ENCODE measurements around the gene APMAP. TPM values are rescaled to one million over a fixed set of nuclear protein-coding genes. Genes with fewer than 3 reads are reported as not detected.
"Not testable (repeated sequence)": the region's sequence is repeated elsewhere in the genome, so short reads cannot be mapped to it uniquely, and the experiment has no call there.

Gene APMAP
- total RNA-seq, 1 donor from 2014 or later, result 76.3 TPM

DNA sequence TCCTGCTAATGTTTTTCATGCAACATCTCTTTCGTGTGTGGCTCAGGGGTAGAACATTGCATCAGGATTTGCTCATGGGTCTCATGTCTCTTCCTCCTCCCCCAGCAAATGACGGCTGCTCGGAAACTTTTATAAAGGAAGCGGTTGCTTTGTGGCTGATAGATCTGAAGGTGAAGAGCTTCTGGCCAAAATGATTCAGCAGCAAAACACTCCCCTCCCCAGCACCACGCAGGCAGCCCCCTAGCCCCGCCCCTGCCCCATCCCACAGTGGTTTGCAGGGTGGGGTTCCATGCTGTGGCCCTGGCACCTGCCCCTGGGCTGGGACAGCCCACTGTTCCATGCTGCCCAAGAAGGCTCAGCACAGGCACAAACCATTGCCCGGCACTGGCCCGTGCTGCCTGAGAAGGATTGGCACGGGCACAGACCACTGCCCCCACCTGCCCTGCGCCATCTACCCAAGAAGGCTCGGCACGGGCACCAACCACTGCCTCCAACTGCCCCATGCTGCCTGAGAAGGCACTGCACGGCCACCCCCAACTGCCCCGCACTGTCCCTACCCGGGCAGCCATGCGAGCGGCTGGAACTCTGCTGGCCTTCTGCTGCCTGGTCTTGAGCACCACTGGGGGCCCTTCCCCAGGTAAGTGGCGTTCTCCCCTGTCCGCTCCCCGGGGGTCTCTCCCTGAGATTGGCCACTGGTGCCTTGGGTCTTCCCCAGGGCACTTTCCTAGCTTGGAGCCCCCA lies 43.4 kb downstream of the APMAP start, which contains the start of gene CST7:
Gene CST7, plus strand, starts transcription at position 331 of the 741 bp plus-strand sequence. Its CDS starts 237 bp downstream, at position 568.
- Mint-ChIP-seq H3K36me3 (ENCODE audit: unreplicated experiment) (no peaks in the 10 kb centered on the region), H3K27me3 (ENCODE audit: unreplicated experiment) (peaks cover 16% of the 10 kb centered on the region), H3K27ac (ENCODE audit: unreplicated experiment) (no peak within 1 kb of the TSS), H3K9me3 (ENCODE audit: unreplicated experiment) (peaks cover 25% of the 10 kb centered on the region), H3K4me3 (ENCODE audit: unreplicated experiment) (no peak within 1 kb of the TSS), H3K4me1 (ENCODE audit: unreplicated experiment) (no peaks in the 10 kb centered on the region)
- TF ChIP-seq, protein P1, sequence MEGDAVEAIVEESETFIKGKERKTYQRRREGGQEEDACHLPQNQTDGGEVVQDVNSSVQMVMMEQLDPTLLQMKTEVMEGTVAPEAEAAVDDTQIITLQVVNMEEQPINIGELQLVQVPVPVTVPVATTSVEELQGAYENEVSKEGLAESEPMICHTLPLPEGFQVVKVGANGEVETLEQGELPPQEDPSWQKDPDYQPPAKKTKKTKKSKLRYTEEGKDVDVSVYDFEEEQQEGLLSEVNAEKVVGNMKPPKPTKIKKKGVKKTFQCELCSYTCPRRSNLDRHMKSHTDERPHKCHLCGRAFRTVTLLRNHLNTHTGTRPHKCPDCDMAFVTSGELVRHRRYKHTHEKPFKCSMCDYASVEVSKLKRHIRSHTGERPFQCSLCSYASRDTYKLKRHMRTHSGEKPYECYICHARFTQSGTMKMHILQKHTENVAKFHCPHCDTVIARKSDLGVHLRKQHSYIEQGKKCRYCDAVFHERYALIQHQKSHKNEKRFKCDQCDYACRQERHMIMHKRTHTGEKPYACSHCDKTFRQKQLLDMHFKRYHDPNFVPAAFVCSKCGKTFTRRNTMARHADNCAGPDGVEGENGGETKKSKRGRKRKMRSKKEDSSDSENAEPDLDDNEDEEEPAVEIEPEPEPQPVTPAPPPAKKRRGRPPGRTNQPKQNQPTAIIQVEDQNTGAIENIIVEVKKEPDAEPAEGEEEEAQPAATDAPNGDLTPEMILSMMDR (IDR thresholded peaks at IDR 0.05), result no peak
- DNase-seq (ENCODE audit: extremely low spot score, unreplicated experiment), result peak; percentile 83

GRCh38 chr20:24948396-24948938 lies 44.1 kb downstream of the APMAP start:
- not testable (repeated sequence) for H3K36me3 Mint-ChIP-seq (ENCODE audit: unreplicated experiment); H3K27ac Mint-ChIP-seq (ENCODE audit: unreplicated experiment); H3K4me3 Mint-ChIP-seq (ENCODE audit: unreplicated experiment); H3K4me1 Mint-ChIP-seq (ENCODE audit: unreplicated experiment); DNase-seq (ENCODE audit: extremely low spot score, unreplicated experiment)
- peaks cover 25% of the 10 kb centered on the region for H3K9me3 Mint-ChIP-seq (ENCODE audit: unreplicated experiment)
- H3K27me3 Mint-ChIP-seq (ENCODE audit: unreplicated experiment), result peaks cover 18% of the 10 kb centered on the region

GRCh38 chr20:24946376-24946775 lies 46.2 kb downstream of the APMAP start:
- H3K4me3 Mint-ChIP-seq (ENCODE audit: unreplicated experiment); H3K36me3 Mint-ChIP-seq (ENCODE audit: unreplicated experiment); H3K4me1 Mint-ChIP-seq (ENCODE audit: unreplicated experiment); DNase-seq (ENCODE audit: extremely low spot score, unreplicated experiment); H3K27ac Mint-ChIP-seq (ENCODE audit: unreplicated experiment): not testable (repeated sequence)
- Mint-ChIP-seq H3K9me3 (ENCODE audit: unreplicated experiment) (peaks cover 25% of the 10 kb centered on the region), H3K27me3 (ENCODE audit: unreplicated experiment) (peaks cover 18% of the 10 kb centered on the region)

DNA sequence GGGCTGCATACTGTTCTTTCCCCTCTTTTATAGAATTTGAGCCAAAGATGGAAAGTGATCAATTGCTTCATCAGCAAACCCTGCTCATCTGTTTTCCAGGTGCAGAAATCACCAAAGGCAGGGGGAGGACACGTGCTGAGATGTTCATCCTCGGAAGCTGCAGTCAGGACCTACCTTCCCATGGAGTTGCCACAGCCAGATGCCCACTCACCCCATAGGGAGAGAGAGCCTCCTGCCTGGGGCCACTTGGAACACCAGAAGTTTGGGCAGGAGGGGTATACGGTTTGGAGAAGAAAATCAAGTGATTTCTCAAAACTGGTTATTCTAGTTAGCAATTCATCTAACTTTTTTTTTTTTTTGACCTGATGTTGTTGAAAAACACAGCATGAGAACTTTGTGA lies 48.8 kb downstream of the APMAP start:
- Mint-ChIP-seq H3K27me3 (ENCODE audit: unreplicated experiment) (peaks cover 26% of the 10 kb centered on the region), H3K4me3 (ENCODE audit: unreplicated experiment) (no peak overlapping the region), H3K27ac (ENCODE audit: unreplicated experiment) (no peak overlapping the region), H3K4me1 (ENCODE audit: unreplicated experiment) (no peaks in the 10 kb centered on the region), H3K9me3 (ENCODE audit: unreplicated experiment) (peaks cover 31% of the 10 kb centered on the region), H3K36me3 (ENCODE audit: unreplicated experiment) (no peaks in the 10 kb centered on the region)
- TF ChIP-seq, protein P1 (IDR thresholded peaks at IDR 0.05), result no peak
- DNase-seq (ENCODE audit: extremely low spot score, unreplicated experiment), result peak; percentile 67

DNA sequence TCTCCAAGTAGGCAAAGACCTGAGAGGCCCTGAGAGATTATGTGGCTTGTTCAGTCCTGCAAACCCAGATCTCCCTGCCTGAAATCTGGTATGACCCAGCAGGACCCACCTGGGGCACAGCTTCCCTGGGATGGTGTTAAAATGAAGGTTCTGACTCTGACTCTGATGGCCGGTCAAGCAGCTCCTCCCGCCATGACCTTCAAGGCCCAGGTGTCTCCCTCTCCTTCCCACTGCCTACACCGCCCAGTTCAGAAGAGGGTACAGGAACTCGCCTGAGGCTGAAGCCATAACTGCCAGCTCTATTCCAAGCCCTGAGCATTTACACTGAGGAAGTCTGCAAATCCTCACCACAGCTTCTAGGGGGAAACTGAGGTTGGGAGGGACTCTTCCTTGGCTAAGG lies 49.4 kb downstream of the APMAP start:
- Mint-ChIP-seq H3K4me3 (ENCODE audit: unreplicated experiment) (no peak overlapping the region), H3K27me3 (ENCODE audit: unreplicated experiment) (peaks cover 26% of the 10 kb centered on the region), H3K27ac (ENCODE audit: unreplicated experiment) (no peak overlapping the region), H3K4me1 (ENCODE audit: unreplicated experiment) (no peaks in the 10 kb centered on the region), H3K9me3 (ENCODE audit: unreplicated experiment) (peaks cover 31% of the 10 kb centered on the region), H3K36me3 (ENCODE audit: unreplicated experiment) (no peaks in the 10 kb centered on the region)
- peak; percentile 54 for DNase-seq (ENCODE audit: extremely low spot score, unreplicated experiment)
- TF ChIP-seq, protein P1 (IDR thresholded peaks at IDR 0.05), result no peak

GRCh38 chr20:24942679-24943078 lies 49.9 kb downstream of the APMAP start:
- no peaks in the 10 kb centered on the region for H3K4me1 Mint-ChIP-seq (ENCODE audit: unreplicated experiment)
- H3K4me3 Mint-ChIP-seq (ENCODE audit: unreplicated experiment), result no peak overlapping the region
- H3K36me3 Mint-ChIP-seq (ENCODE audit: unreplicated experiment), result no peaks in the 10 kb centered on the region
- DNase-seq (ENCODE audit: extremely low spot score, unreplicated experiment), result peak; percentile 49
- H3K27ac Mint-ChIP-seq (ENCODE audit: unreplicated experiment), result no peak overlapping the region
- peaks cover 22% of the 10 kb centered on the region for H3K27me3 Mint-ChIP-seq (ENCODE audit: unreplicated experiment)
- H3K9me3 Mint-ChIP-seq (ENCODE audit: unreplicated experiment), result peaks cover 27% of the 10 kb centered on the region
- TF ChIP-seq, protein P1 (IDR thresholded peaks at IDR 0.05), result no peak

Data from osteocyte (in vitro differentiated cells).